SU-DHL-6 (cell line): Measurements from ENCODE around the gene HSF2BP.

Experiments used
- EZH2phosphoT487 ChIP-seq: fragments of 200-600 bp; sonication (generic), shearing (Covaris generic); conservative IDR thresholded peaks from 2 replicates; pipeline ENCODE4 v1.6.1; 2018; ENCODE audit warnings: mild to moderate bottlenecking, antibody characterized with exemption, low read length, moderate library complexity, mixed read lengths
- TF ChIP-seq, protein P1 (sequence below): fragments of 200-600 bp; sonication (generic); IDR thresholded peaks from one replicate; pipeline ENCODE4 v1.5.1; 2017; ENCODE audit warnings: antibody characterized with exemption, mild to moderate bottlenecking, low read length, moderate library complexity; ENCODE audit not compliant: insufficient read depth, poor library complexity, severe bottlenecking

DNA sequence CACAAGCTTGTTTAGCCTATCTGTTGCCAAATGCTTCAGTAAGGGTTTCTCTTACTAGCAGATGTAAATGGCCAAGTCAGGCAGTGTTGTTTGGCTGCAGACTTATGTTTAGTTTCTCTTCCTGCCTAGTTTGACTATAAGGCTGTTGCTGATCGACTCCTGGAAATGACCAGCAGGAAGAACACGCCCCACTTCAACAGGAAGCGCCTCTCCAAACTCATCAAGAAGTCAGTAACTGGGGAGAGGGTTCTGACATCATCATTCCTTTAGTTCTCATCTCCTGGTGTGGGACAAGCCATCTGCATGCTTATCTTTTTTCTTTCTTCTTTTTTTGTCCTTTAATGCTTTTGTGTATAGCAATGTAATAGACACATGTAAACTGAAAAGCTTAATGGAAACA, 25.1 kb upstream of the HSF2BP start:
- TF ChIP-seq, protein P1, sequence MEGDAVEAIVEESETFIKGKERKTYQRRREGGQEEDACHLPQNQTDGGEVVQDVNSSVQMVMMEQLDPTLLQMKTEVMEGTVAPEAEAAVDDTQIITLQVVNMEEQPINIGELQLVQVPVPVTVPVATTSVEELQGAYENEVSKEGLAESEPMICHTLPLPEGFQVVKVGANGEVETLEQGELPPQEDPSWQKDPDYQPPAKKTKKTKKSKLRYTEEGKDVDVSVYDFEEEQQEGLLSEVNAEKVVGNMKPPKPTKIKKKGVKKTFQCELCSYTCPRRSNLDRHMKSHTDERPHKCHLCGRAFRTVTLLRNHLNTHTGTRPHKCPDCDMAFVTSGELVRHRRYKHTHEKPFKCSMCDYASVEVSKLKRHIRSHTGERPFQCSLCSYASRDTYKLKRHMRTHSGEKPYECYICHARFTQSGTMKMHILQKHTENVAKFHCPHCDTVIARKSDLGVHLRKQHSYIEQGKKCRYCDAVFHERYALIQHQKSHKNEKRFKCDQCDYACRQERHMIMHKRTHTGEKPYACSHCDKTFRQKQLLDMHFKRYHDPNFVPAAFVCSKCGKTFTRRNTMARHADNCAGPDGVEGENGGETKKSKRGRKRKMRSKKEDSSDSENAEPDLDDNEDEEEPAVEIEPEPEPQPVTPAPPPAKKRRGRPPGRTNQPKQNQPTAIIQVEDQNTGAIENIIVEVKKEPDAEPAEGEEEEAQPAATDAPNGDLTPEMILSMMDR: no peak
- no peak for TF ChIP-seq EZH2phosphoT487
